Left ventricle myocardium superior (tissue), 1 donor: ENCODE data around the gene LRIG3. TPM values are rescaled to one million over a fixed set of nuclear protein-coding genes. Genes with fewer than 3 reads are reported as not detected.
A peak's percentile ranks its signal among the peaks of the same experiment; 100 is the strongest.
"Not testable (repeated sequence)": the region's sequence is repeated elsewhere in the genome, so short reads cannot be mapped to it uniquely, and the experiment has no call there.

Experiments
- ATAC-seq: fragments of 200-7000 bp; cut with Tn5 transposase; one replicate; pipeline ENCODE4 v1.9.1; 2020; ENCODE audit warnings: mild to moderate bottlenecking, moderate library complexity
- DNase-seq: peaks from one replicate; pipeline ENCODE4 v3.0.0-alpha.2; 2020
- intact Hi-C: fragments of 100-400 bp; cut with micrococcal nuclease; formaldehyde crosslinking; loops from one replicate; pipeline ENCODE4 v1.11.0; 2022
- long read RNA-seq: library from polyadenylated mRNA; unstranded; transcript quantifications from one replicate; pipeline ENCODE4 v2.0.0, GENCODE V29; 2021
- total RNA-seq: library from RNA; stranded (reverse); fragmentation: NEBNext Ultra II Directional; extraction: Animal tissue kit (Norgen Biotek cat#: 25700); gene quantifications from one replicate; pipeline ENCODE4 v1.2.1, GENCODE V29; 2021
- donor health status: DM: no; HTN: yes; CAD: no; lungs with severe emphysema.

LRIG3 gene, protein sequence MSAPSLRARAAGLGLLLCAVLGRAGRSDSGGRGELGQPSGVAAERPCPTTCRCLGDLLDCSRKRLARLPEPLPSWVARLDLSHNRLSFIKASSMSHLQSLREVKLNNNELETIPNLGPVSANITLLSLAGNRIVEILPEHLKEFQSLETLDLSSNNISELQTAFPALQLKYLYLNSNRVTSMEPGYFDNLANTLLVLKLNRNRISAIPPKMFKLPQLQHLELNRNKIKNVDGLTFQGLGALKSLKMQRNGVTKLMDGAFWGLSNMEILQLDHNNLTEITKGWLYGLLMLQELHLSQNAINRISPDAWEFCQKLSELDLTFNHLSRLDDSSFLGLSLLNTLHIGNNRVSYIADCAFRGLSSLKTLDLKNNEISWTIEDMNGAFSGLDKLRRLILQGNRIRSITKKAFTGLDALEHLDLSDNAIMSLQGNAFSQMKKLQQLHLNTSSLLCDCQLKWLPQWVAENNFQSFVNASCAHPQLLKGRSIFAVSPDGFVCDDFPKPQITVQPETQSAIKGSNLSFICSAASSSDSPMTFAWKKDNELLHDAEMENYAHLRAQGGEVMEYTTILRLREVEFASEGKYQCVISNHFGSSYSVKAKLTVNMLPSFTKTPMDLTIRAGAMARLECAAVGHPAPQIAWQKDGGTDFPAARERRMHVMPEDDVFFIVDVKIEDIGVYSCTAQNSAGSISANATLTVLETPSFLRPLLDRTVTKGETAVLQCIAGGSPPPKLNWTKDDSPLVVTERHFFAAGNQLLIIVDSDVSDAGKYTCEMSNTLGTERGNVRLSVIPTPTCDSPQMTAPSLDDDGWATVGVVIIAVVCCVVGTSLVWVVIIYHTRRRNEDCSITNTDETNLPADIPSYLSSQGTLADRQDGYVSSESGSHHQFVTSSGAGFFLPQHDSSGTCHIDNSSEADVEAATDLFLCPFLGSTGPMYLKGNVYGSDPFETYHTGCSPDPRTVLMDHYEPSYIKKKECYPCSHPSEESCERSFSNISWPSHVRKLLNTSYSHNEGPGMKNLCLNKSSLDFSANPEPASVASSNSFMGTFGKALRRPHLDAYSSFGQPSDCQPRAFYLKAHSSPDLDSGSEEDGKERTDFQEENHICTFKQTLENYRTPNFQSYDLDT
- total RNA-seq: 4.3 TPM
- long read RNA-seq, full-length matches to known transcripts: 2 of 2 reads
- long read RNA-seq, partial matches to known transcripts: 0 of 2 reads
- long read RNA-seq, other reads (novel, unspliced or antisense): 0 of 2 reads

DNA sequence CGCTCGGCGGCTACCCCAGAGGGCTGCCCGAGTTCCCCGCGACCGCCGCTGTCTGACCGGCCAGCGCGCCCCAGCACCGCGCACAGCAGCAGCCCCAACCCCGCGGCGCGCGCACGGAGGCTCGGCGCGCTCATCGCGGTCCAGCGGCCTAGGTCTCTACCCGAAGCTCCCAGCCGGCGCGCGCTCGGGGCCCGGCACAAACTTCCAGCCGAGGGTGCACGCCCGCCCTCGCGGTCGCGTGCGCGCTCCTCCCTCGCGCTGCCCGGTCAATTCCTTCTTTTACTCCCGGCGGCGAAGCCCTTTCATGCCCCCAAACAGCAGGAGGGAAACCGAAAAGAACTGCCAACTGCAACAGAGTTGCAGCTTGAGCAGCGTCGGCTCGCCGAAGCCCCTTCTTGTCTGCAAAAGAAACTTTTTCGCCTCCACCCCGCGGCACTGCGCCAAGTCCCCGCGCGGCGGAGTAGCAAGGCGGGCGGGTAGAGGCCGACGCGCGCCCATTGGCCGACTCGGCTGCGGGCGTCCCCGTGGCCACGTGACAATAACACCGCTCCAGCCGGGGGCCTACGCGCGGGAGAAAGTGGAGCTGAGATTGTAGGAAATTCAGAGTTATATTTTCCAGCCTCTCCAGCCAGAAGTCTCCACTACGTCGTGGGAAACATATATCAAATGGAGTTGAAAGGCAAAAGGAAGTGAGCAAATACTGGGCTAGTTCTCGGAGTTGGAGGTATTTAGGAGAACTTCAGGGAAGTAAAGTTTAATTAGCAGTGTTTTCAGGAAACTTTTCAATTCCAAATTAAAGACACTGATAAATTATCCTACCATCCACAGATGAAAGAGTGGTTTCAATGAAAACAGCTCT lies at the start of gene LRIG3:
LRIG3 (minus strand) TSS at position 403 of the 859 bp plus-strand sequence; CDS start at position 134, 269 bp downstream.
- peak; percentile 95 for ATAC-seq
- intact Hi-C loops: no loop called here
- DNase-seq: peak; percentile 94

DNA sequence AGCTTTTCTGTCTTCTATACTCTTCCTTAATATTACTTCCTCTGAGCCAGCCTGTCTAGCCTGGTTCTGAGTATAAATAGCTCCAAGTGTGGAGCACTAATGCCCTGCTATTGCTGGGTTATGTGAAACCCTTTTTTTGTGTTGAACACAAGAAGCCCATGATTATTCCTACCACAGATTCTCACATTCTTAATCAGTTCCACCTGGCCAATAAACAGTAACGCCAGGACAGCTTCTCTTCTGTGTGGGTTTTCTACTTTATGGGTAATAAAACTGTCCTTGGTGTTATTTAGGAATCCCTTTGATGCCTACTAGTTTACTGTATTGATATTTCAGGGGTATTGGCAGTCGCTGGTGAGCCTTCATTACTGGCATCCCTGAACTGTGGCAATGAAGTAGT lies 48.9 kb upstream of the LRIG3 start:
- ATAC-seq: no peak
- intact Hi-C loops: no loop called here
- no peak for DNase-seq

DNA sequence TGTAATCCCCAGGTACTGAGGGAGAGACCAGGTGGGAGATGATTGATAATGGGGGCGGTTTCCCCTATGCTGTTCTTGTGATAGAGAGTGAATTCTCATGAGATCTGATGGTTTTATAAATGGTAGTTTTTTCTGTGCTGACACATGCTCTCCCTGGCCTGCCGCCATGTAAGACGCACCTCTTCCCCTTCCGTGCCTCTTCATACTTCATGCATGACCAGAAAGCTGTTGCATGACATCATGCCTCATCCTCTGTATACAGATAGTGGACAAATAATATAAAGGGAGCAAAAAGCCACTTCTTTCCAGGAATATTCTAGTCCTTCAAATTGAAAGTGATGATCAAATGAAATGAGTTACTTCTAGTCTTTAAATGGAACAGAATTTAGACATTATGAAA lies 47.3 kb upstream of the LRIG3 start:
- ATAC-seq: no peak
- DNase-seq: no peak
- intact Hi-C loops: no loop called here

GRCh38 chr12:58966939-58967338 lies 46.6 kb upstream of the LRIG3 start:
- ATAC-seq (no peak), DNase-seq (no peak)
- intact Hi-C loops: no loop called here

DNA sequence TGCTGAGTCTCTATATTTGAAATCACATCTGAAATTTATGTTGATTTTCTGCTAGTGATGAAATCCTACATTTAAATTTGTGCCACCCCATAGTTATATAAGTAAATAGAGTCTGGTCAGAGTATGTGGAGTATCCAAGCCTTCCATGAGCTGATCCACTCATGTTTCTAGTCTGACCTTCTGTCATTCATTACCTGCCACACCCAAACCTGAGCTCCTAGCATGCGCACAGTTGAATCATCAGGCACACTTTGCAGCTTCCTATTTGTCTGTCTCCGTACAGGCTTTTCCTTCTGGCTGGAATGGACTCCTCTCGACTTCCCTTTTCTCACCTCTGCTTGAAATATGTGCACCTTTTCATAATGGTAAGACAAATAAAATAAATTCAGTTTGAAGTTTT lies 45.3 kb upstream of the LRIG3 start:
- intact Hi-C loops: no loop called here
- ATAC-seq (no peak), DNase-seq (no peak)

GRCh38 chr12:58963844-58964243 lies 43.5 kb upstream of the LRIG3 start:
- ATAC-seq (no peak), DNase-seq (no peak)
- intact Hi-C loops: no loop called here

- DNase-seq (no peak), ATAC-seq (no peak)
- intact Hi-C loops: no loop called here
These were observed 41.6 kb upstream of the LRIG3 start for GRCh38 chr12:58961906-58962305.

DNA sequence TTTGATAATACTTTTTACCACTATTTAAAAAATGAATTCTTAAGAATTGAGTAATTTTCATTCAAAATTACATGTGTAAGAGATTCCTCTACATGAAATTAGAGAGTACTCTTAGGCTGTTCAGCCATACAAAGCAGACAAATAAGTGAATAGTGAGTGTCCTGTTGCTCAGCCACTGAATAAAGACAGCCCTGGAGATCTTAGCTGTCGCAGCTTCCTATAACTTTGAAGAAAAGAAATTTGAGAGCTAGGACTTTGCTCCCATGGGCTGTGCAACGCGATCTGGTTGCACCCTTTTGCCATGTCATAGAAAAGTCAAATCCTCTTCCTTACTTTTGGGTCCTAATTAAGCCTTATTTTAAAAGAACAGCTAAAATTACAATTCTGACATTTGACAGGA lies 40.9 kb upstream of the LRIG3 start:
- intact Hi-C loops: no loop called here
- DNase-seq (no peak), ATAC-seq (no peak)

GRCh38 chr12:58959639-58960300 lies 39.5 kb upstream of the LRIG3 start:
- ATAC-seq (no peak), DNase-seq (no peak)
- intact Hi-C loops: no loop called here

DNA sequence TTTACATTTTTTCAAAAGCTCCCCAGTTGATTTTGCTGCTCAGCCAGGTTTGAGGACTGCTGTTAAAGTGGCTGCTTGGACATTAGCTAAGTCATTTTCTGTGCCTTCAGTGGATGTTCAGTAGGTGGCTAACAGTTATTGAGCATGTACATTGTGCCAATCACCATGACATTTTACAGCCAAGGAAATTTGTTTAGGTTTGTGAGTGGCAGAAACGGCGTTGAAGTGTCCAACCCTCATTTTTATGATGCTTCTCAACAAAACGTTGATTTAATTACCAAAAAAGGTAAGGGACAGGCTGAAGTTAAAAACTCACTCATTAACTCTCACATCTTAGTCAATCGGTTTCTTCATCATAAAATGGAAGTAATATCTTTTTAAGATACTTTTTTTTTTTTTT lies 37.0 kb upstream of the LRIG3 start:
- ATAC-seq: no peak
- intact Hi-C loops: no loop called here
- DNase-seq: no peak

- no peak for ATAC-seq
- no peak for DNase-seq
- intact Hi-C loops: no loop called here
These were observed 35.5 kb upstream of the LRIG3 start for GRCh38 chr12:58955849-58956248.

DNA sequence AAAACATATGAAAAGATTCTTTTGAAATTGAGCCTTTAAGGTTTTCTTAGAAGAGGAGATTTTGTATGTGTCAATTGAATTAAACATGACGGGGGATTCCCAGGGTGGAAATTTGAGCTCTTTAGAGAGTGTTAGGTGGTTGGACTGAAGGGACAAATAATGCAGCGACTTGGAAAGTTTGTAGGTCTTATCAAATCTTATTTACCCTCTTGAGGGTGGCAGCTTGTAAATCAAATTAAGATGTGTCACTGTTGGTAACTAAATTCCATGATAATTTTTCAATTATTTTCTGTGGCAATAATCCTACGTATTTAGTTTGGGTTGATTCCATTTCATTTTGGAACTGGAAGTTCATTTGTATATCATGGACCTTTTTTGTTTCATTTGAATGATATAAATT lies 33.7 kb upstream of the LRIG3 start:
- DNase-seq (no peak), ATAC-seq (no peak)
- intact Hi-C loops: no loop called here

GRCh38 chr12:58950739-58951100 lies 30.4 kb upstream of the LRIG3 start:
- no peak for ATAC-seq
- no peak for DNase-seq
- intact Hi-C loops: no loop called here

DNA sequence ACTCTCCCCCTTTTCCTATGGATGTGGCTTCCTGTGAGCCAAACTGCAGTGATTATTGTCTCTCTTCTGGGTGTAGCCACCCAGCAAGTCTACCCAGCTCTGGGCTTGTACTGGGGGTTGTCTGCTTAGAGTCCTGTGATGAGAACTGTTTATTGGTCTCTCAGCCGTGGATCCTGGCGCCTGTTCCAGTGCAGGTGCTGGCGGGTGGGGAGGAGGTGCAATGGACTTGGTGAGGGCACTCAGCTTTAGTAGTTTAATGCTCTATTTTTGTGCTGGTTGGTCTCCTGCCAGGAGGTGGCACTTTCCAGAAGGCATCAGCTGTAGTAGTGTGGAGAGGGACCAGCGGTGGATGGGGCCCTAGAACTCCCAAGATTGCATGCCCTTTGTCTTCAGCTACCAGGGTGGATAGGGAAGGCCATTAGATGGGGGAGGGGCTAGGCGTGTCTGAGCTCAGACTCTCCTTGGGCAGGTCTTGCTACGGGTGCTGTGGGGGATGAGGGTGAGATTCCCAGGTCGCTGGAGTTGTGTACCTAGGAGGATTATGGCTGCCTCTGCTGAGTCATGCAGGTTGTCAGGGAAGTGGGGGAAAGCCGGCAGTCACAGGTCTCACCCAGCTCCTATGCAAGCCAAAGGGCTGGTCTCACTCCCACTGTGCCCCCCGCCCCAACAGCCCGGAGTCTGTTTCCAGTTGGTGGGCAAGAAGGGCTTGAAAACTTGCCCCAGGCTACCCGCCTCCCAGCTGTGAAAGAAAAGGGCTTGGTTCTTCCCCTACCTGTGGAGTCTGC lies 29.8 kb upstream of the LRIG3 start:
- intact Hi-C loops, ATAC-seq, DNase-seq: not testable (repeated sequence)

DNA sequence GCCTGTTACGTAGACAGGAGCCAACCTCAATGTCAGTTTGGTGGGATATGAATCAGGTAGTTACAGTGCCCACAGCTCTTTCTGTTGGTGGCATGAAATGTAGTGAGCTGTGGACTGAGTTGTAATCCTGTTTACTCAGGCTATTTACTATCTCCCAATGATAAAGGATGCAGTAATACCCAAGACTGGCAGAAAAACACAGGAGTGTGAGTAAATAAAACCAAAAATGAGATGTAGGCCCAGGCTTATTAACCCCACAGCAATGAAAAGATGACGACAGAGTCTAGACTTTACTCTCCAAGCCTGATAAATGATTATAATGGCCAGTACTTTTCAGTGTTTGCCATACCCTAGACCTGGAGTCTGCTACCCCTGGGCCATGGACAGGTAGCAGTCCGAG lies 22.8 kb upstream of the LRIG3 start:
- ATAC-seq (no peak), DNase-seq (no peak)
- intact Hi-C loops: no loop called here

- no peak for ATAC-seq
- intact Hi-C loops: no loop called here
- DNase-seq: no peak
These were observed 22.0 kb upstream of the LRIG3 start for GRCh38 chr12:58942345-58942744.

DNA sequence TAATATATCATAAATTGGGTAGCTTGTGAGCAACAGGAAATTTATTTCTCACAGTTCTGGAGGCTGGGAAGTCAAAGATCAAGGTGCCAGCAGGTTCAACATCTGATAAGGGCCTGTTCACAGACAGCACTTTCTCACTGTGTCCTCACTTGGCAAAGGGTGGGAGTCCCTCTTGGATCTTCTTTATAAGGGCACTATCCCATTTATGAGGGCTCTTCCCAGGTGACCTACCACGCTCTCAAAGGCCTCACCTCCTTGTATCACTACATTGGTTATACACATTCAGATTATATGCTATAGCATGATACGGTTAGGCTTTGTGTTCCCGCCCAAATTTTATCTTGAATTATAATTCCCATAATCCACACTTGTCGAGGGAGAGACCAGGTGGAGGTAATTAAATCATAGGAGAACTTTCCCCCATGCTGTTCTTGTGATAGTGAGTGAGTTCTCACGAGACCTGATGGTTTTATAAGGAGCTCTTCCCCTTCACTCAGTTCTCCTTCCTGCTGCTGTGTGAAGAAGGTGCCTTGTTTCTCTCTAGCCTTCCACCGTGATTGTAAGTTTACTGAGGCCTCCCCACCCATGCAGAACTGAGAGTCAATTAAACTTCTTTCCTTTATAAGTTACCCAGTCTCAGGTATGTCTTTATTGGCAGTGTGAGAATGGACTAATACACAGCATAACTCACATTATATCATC lies 19.2 kb upstream of the LRIG3 start:
- DNase-seq (no peak), ATAC-seq (no peak)
- intact Hi-C loops: no loop called here
